Middle frontal gyrus (tissue), 1 donor: Measurements from ENCODE around the gene AADACL3.
"Not testable (repeated sequence)": the region's sequence is repeated elsewhere in the genome, so short reads cannot be mapped to it uniquely, and the experiment has no call there.

Source experiments
- DNase-seq: peaks from one replicate; pipeline ENCODE4 v3.0.0-alpha.2; 2015; ENCODE audit warnings: low spot score; ENCODE audit errors: extremely low spot score

AADACL3 gene

GRCh38 chr1:12714710-12715475 lies 1.0 kb upstream of the AADACL3 start:
- no peak for DNase-seq

GRCh38 chr1:12717301-12717838 lies 1.5 kb downstream of the AADACL3 start:
- DNase-seq, result no peak

- no peak for DNase-seq
Observed at GRCh38 chr1:12722626-12723025, 6.7 kb downstream of the AADACL3 start.

- no peak for DNase-seq
Observed at GRCh38 chr1:12728391-12728790, 12.5 kb downstream of the AADACL3 start.

- no peak for DNase-seq
Observed at GRCh38 chr1:12730156-12730555, 14.2 kb downstream of the AADACL3 start.

- not testable (repeated sequence) for DNase-seq
Observed at GRCh38 chr1:12731084-12731483, 15.2 kb downstream of the AADACL3 start.

GRCh38 chr1:12734651-12735050 lies 18.7 kb downstream of the AADACL3 start:
- DNase-seq, result no peak

GRCh38 chr1:12738934-12739333 lies 23.0 kb downstream of the AADACL3 start:
- no peak for DNase-seq

- DNase-seq, result no peak
Observed at GRCh38 chr1:12739613-12740012, 23.7 kb downstream of the AADACL3 start.

- DNase-seq, result no peak
Observed at GRCh38 chr1:12741946-12742345, 26.0 kb downstream of the AADACL3 start.

GRCh38 chr1:12745126-12745991 lies 29.4 kb downstream of the AADACL3 start:
- no peak for DNase-seq

GRCh38 chr1:12745992-12746323 lies 30.0 kb downstream of the AADACL3 start, which contains the start of gene CFAP107:
Gene CFAP107, plus strand, starts transcription at chr1:12746200. Its CDS starts 231 bp downstream, at chr1:12746431.
- no peak for DNase-seq

GRCh38 chr1:12748778-12749355 lies 33.0 kb downstream of the AADACL3 start:
- no peak for DNase-seq

- DNase-seq, result no peak
Observed at GRCh38 chr1:12754738-12755137, 38.8 kb downstream of the AADACL3 start.

GRCh38 chr1:12756273-12756672 lies 40.4 kb downstream of the AADACL3 start:
- no peak for DNase-seq

GRCh38 chr1:12756768-12757413 lies 41.0 kb downstream of the AADACL3 start:
- DNase-seq, result no peak

GRCh38 chr1:12757836-12758235 lies 41.9 kb downstream of the AADACL3 start:
- no peak for DNase-seq

- no peak for DNase-seq
Observed at GRCh38 chr1:12760256-12760795, 44.4 kb downstream of the AADACL3 start.

GRCh38 chr1:12761781-12762180 lies 45.9 kb downstream of the AADACL3 start:
- DNase-seq, result no peak

- no peak for DNase-seq
Observed at GRCh38 chr1:12762766-12763165, 46.9 kb downstream of the AADACL3 start.

GRCh38 chr1:12763479-12763878 lies 47.6 kb downstream of the AADACL3 start:
- no peak for DNase-seq
